Smooth muscle cell (in vitro differentiated cells): Measurements from ENCODE around the gene OR51Q1. TPM values are rescaled to one million over a fixed set of nuclear protein-coding genes. Genes with fewer than 3 reads are reported as not detected.

Experiments
- DNase-seq: peaks from one replicate; lab custom pipeline; 2025; ENCODE audit not compliant: unreplicated experiment; lab: John Stamatoyannopoulos, UW
- H2AFZ ChIP-seq: fragments of 200-600 bp; sonication (generic); 2 replicates; pipeline ENCODE4 v1.6.0; 2016; ENCODE audit warnings: antibody characterized with exemption, low read depth, mild to moderate bottlenecking
- H3F3A ChIP-seq: fragments of 200-600 bp; sonication (generic); 2 replicates; pipeline ENCODE4 v1.6.0; 2017; ENCODE audit warnings: antibody characterized with exemption, low read depth
- H3K27ac ChIP-seq: fragments of 200-600 bp; sonication (generic); 2 replicates; pipeline ENCODE4 v1.5.1; 2016; ENCODE audit warnings: low read depth, mild to moderate bottlenecking
- H3K27me3 ChIP-seq: fragments of 200-600 bp; sonication (generic); 2 replicates; pipeline ENCODE4 v1.6.1; 2016; ENCODE audit warnings: low read depth, mild to moderate bottlenecking
- H3K36me3 ChIP-seq: fragments of 200-600 bp; sonication (generic); 2 replicates; pipeline ENCODE4 v1.5.1; 2016; ENCODE audit warnings: low read depth
- H3K4me1 ChIP-seq: fragments of 200-600 bp; sonication (generic); 2 replicates; pipeline ENCODE4 v1.5.1; 2016; ENCODE audit warnings: low read depth
- H3K4me2 ChIP-seq: fragments of 200-600 bp; sonication (generic); 2 replicates; pipeline ENCODE4 v1.6.0; 2016; ENCODE audit warnings: mild to moderate bottlenecking
- H3K4me3 ChIP-seq: fragments of 200-600 bp; sonication (generic); 2 replicates; pipeline ENCODE4 v1.5.1; 2016; ENCODE audit warnings: mild to moderate bottlenecking
- H3K79me2 ChIP-seq: fragments of 200-600 bp; sonication (generic); 2 replicates; pipeline ENCODE4 v1.6.0; 2016; ENCODE audit warnings: low read depth, mild to moderate bottlenecking
- H3K9ac ChIP-seq: fragments of 200-600 bp; sonication (generic); 2 replicates; pipeline ENCODE4 v1.6.0; 2016; ENCODE audit warnings: low read depth
- H3K9me3 ChIP-seq: fragments of 200-600 bp; sonication (generic); replicated peaks from 2 replicates; pipeline ENCODE4 v1.5.1; 2016; ENCODE audit warnings: low read depth
- H4K20me1 ChIP-seq: fragments of 200-600 bp; sonication (generic); 2 replicates; pipeline ENCODE4 v1.6.0; 2016; ENCODE audit warnings: low read depth
- CTCF ChIP-seq: fragments of 200-600 bp; sonication (generic); IDR thresholded peaks from 2 replicates; pipeline ENCODE4 v1.5.1; 2017; ENCODE audit warnings: borderline replicate concordance, mild to moderate bottlenecking, antibody characterized with exemption; ENCODE audit not compliant: insufficient read depth, poor library complexity, severe bottlenecking
- WGBS: methylation state at CpG from one replicate; pipeline ENCODE4 v1.1.7; 2016; ENCODE audit warnings: low lambda C conversion rate; 5-methylcytosine and 5-hydroxymethylcytosine counted together
- polyA plus RNA-seq: library from polyadenylated mRNA; unstranded; fragments of >200 nt; fragmentation: Nextera tagmentation; extraction: Ambion mirVana; gene quantifications from 2 replicates; pipeline ENCODE4 v1.2.1, GENCODE V29; 2016
- total RNA-seq: library from RNA; depleted of rRNA; stranded (reverse); fragments of >200 nt; gene quantifications from 2 replicates; pipeline ENCODE4 v1.2.3, GENCODE V29; 2014

The OR51Q1 gene
- total and polyA plus RNA-seq, 2 experiments from 2014 or later, result not detected

GRCh38 chr11:5405173-5405572 is 16.7 kb upstream of the OR51Q1 start:
- Histone ChIP-seq H3K4me1 (no peaks in the 10 kb centered on the region), H3K79me2 (no peaks in the 10 kb centered on the region), H3F3A (no peaks in the 10 kb centered on the region), H3K27ac (no peak overlapping the region), H3K36me3 (no peaks in the 10 kb centered on the region), H3K4me3 (no peak overlapping the region), H4K20me1 (no peaks in the 10 kb centered on the region), H3K4me2 (no peak overlapping the region), H3K9ac (no peak overlapping the region), H3K27me3 (no peaks in the 10 kb centered on the region), H2AFZ (no peak overlapping the region), H3K9me3 (no peaks in the 10 kb centered on the region)
- no peak for TF ChIP-seq CTCF
- no peak for DNase-seq

- Histone ChIP-seq H3K9me3 (no peaks in the 10 kb centered on the region), H3K4me2 (no peak overlapping the region), H3K27me3 (no peaks in the 10 kb centered on the region), H3K9ac (no peak overlapping the region), H3K79me2 (no peaks in the 10 kb centered on the region), H3K27ac (no peak overlapping the region), H3K4me3 (no peak overlapping the region), H3K4me1 (no peaks in the 10 kb centered on the region), H4K20me1 (no peaks in the 10 kb centered on the region), H2AFZ (no peak overlapping the region), H3K36me3 (no peaks in the 10 kb centered on the region), H3F3A (no peaks in the 10 kb centered on the region)
- no peak for TF ChIP-seq CTCF
- 69% methylated on average over 5 of the region's 5 CpGs for WGBS
- no peak for DNase-seq
Observed at GRCh38 chr11:5420993-5421392, 918 bp upstream of the OR51Q1 start.

- 75% methylated on average over 3 of the region's 3 CpGs for WGBS
- Histone ChIP-seq H3K4me2 (no peak overlapping the region), H3K36me3 (no peaks in the 10 kb centered on the region), H3K4me1 (no peaks in the 10 kb centered on the region), H3F3A (no peaks in the 10 kb centered on the region), H2AFZ (no peak overlapping the region), H4K20me1 (no peaks in the 10 kb centered on the region), H3K9me3 (no peaks in the 10 kb centered on the region), H3K4me3 (no peak overlapping the region), H3K27ac (no peak overlapping the region), H3K79me2 (no peaks in the 10 kb centered on the region), H3K27me3 (peaks cover 5% of the 10 kb centered on the region), H3K9ac (no peak overlapping the region)
- no peak for DNase-seq
- TF ChIP-seq CTCF, result no peak
Observed at GRCh38 chr11:5423131-5423530, 1.2 kb downstream of the OR51Q1 start.

- Histone ChIP-seq H3K4me2 (no peak within 1 kb of the TSS), H3K27ac (no peak within 1 kb of the TSS), H3K36me3 (no peaks in the 10 kb centered on the region), H3F3A (no peaks in the 10 kb centered on the region), H3K4me1 (no peaks in the 10 kb centered on the region), H3K9me3 (no peaks in the 10 kb centered on the region), H3K27me3 (peaks cover 3% of the 10 kb centered on the region), H2AFZ (no peak within 1 kb of the TSS), H4K20me1 (no peaks in the 10 kb centered on the region), H3K79me2 (no peaks in the 10 kb centered on the region), H3K4me3 (no peak within 1 kb of the TSS), H3K9ac (no peak within 1 kb of the TSS)
- no peak for DNase-seq
- 41% methylated on average over 2 of the region's 2 CpGs for WGBS
- no peak for TF ChIP-seq CTCF
Observed at GRCh38 chr11:5441414-5441813, 19.5 kb downstream of the OR51Q1 start, which contains the start of gene OR51I1. Gene OR51I1, minus strand, starts transcription at chr11:5441514. Its CDS starts 0 bp downstream, at chr11:5441514.
